Measurements from ENCODE around the gene OR52E8.

OR52E8 gene

DNA sequence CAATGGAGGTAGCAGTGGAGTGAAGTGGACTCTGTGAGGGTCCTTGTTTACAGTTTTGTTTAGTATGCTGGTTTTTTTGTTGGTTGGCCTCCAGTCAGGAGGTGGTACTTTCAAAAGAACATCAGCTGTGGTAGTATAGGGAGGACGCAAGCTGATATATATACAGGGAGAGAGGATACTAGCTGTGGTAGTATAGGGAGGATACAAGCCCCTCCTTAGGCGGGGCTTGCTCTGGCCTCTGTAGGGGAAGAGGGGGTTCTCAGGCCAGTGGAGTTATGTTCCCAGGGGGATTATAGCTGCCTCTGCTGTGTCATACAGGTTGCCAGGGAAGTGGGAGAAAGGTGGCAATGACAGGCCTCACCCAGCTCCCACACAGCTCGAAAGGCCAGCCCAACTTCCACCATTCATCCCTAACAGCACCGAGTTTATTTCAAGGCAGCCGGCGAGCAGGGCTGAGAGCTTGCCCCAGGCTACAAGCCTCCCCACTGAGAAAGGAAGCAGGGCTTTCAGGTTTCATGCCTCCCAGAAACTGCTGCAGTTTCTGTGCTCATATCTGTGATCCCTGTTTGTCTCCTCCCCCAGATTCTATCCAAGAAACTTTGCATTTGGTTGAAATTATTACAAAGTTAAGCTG, 26.2 kb downstream of the OR52E8 start:
- Histone ChIP-seq H3K27ac (no peak overlapping the region), H3K9me3 (no peaks in the 10 kb centered on the region), H3K27me3 (no peaks in the 10 kb centered on the region), H3K4me1 (no peaks in the 10 kb centered on the region), H3K4me3 (no peak overlapping the region), H3K36me3 (no peaks in the 10 kb centered on the region)
- intact Hi-C loops (cut with DNase I; ENCODE audit: low total_unique reads) = no loop called here
- TF ChIP-seq, protein P1, sequence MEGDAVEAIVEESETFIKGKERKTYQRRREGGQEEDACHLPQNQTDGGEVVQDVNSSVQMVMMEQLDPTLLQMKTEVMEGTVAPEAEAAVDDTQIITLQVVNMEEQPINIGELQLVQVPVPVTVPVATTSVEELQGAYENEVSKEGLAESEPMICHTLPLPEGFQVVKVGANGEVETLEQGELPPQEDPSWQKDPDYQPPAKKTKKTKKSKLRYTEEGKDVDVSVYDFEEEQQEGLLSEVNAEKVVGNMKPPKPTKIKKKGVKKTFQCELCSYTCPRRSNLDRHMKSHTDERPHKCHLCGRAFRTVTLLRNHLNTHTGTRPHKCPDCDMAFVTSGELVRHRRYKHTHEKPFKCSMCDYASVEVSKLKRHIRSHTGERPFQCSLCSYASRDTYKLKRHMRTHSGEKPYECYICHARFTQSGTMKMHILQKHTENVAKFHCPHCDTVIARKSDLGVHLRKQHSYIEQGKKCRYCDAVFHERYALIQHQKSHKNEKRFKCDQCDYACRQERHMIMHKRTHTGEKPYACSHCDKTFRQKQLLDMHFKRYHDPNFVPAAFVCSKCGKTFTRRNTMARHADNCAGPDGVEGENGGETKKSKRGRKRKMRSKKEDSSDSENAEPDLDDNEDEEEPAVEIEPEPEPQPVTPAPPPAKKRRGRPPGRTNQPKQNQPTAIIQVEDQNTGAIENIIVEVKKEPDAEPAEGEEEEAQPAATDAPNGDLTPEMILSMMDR (IDR thresholded peaks at IDR 0.05) = no peak
- DNase-seq = no peak

DNA sequence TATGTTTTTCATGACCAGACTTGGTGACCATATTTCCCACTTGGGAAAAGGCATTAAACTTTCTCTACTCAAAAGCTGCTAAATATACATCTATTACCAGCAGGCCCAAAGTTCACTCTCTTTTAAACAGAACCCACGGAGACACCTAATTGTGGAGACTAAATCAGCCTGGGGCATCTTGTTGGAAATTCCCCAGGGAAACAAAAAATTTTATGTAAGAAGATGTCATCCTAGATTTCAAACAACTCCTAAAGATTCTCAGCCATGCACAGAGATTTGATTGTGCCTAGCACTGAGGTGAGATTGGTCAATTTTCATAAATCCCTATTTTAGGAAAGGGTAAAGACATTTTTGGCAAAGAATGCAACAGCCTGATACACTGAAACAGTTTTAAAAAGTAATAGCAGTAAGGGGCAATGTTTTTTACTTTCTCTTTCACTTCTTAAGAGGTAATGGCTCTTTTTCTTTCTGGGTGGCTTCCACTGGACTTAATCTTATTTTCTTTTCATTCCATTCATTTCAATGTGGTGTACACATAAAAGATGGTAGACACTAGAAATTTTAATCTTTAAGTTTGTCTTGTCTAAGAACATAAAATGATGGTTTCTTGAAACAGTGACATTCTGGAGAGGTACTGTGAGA, 39.1 kb downstream of the OR52E8 start:
- Histone ChIP-seq H3K36me3 (no peaks in the 10 kb centered on the region), H3K27ac (no peak overlapping the region), H3K4me1 (no peaks in the 10 kb centered on the region), H3K9me3 (no peaks in the 10 kb centered on the region), H3K27me3 (no peaks in the 10 kb centered on the region), H3K4me3 (no peak overlapping the region)
- TF ChIP-seq, protein P1 (IDR thresholded peaks at IDR 0.05) = no peak
- DNase-seq = no peak
- intact Hi-C loops (cut with DNase I; ENCODE audit: low total_unique reads) = no loop called here

- Histone ChIP-seq H3K9me3 (no peaks in the 10 kb centered on the region), H3K27me3 (no peaks in the 10 kb centered on the region), H3K4me3 (no peak overlapping the region), H3K27ac (no peak overlapping the region), H3K36me3 (no peaks in the 10 kb centered on the region), H3K4me1 (no peaks in the 10 kb centered on the region)
- DNase-seq = no peak
- TF ChIP-seq, protein P1 (IDR thresholded peaks at IDR 0.05) = no peak
- intact Hi-C loops (cut with DNase I; ENCODE audit: low total_unique reads) = no loop called here
Observed at GRCh38 chr11:5815534-5815933, 42.0 kb downstream of the OR52E8 start.

DNA sequence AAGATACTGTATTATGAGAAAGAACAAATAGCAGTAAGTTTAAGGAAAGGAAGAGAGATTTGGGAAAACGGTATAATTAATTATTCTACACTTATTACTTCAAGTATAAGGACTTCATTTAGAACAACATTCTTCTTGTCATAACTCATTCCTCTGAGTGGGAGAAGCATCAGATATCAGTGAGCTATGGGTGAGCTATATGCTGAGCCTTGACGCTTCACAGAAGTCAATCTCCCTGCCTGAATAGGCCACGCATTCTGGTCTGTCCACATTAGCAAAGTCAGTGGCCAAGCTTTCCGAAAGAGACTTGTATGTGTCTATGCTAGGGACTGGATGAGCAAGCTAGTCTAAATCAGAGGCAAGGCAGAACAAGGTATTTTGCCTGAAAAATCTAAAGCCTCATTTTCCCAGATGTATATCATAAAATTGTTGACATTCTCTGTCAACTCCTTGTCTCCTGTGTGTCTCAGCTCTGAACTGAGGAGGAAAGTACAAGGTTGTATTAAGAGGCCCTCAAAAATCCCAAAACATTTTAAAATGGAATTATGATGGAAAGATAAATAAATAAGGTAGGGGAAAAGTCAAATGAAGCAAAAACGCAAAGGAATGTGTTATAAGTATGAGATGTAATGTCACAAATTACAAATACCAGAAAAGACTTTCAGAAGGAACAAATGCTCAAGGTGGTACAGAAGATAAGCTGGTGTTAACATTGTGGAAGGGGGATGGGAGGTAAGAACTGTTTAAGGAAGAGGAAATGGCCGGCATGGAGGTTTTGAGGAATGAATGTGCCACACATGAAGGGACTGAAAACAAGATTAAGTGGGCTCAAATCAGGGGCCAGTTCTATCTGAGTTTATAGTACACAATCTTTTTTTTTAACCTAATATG, 47.3 kb downstream of the OR52E8 start:
- Histone ChIP-seq H3K4me1 (peaks cover 0 to 9% (median 4%) of the 10 kb centered on the region in 4 donors), H3K4me3 (no peak overlapping the region), H3K27ac (no peak overlapping the region), H3K27me3 (peaks cover 0 to 6% of the 10 kb centered on the region in 2 donors), H3K9me3 (no peaks in the 10 kb centered on the region), H3K36me3 (no peaks in the 10 kb centered on the region)
- intact Hi-C loops (cut with DNase I; ENCODE audit: low total_unique reads) = loop anchor here (10.0 kb wide), 1 partner anchor 335 kb away; no protein-coding TSS in a partner anchor
- no peak for DNase-seq
- TF ChIP-seq, protein P1 (IDR thresholded peaks at IDR 0.05) = no peak

GRCh38 chr11:5809122-5809519, 48.4 kb downstream of the OR52E8 start:
- H3K36me3 ChIP-seq = no peaks in the 10 kb centered on the region
- TF ChIP-seq, protein P1 (IDR thresholded peaks at IDR 0.05) = no peak
- no peak overlapping the region for H3K27ac ChIP-seq
- peaks cover 0 to 9% (median 4%) of the 10 kb centered on the region in 4 donors for H3K4me1 ChIP-seq
- no peak for DNase-seq
- H3K4me3 ChIP-seq = peak overlapping the region; percentile 35 to 37
- peaks cover 0 to 6% of the 10 kb centered on the region in 2 donors for H3K27me3 ChIP-seq
- intact Hi-C loops (cut with DNase I; ENCODE audit: low total_unique reads) = loop anchor here (10.0 kb wide), 1 partner anchor 334 kb away; no protein-coding TSS in a partner anchor
- H3K9me3 ChIP-seq = no peaks in the 10 kb centered on the region

Measured in tibial artery (tissue), 4 donors.